HG03558 (cell line): Measurements from ENCODE around the gene DNAJA4.
"Not testable (repeated sequence)": the region's sequence is repeated elsewhere in the genome, so short reads cannot be mapped to it uniquely, and the experiment has no call there.

Source experiments
- ATAC-seq: cut with Tn5 transposase; IDR thresholded peaks from one replicate; pipeline ENCODE4 v1.9.1; 2021; ENCODE audit warnings: moderate number of reproducible peaks; ENCODE audit not compliant: unreplicated experiment; ENCODE audit errors: extremely low read depth

Gene DNAJA4

DNA sequence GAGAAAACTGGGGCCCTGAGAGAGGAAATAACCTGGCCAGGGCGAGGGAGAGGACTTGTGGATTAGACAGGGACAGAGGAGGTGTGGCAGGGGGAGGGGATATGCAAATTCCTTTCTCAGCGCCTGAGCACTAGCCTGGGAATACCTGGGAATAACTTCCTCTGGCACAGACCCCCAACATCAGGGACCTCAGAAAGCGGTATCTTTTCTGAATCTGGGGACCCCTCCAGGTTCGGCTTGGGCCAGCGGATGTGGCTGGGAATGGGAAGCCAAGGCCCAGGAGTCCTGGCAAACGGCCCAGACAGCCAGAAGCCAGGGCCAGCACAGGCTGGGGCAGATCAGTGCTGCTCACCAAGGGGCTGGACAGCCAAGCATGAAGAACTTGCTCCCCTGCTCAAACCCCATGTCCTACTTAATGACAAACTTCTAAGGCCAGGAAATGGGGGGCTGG lies 20.8 kb upstream of the DNAJA4 start:
- no peak for ATAC-seq

DNA sequence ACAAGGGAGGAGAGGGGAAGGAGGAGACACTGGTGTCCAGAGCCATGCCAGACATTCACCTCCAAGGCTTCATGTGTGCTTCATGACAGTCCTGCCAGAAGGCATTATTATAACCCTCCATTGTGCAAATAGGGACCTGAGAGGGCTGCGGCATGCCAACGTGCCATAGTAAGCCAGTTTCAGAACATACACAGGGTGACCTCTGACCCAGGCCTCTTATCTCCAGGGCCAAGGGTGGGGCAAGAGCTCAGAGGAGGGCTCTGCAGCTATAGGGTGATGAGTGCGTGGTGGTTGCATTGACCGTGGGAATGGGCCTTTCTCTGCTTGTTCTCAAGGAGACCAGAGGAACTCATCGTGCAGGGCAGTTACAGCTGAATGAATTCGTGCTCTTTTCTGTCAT lies 20.3 kb upstream of the DNAJA4 start:
- no peak for ATAC-seq

DNA sequence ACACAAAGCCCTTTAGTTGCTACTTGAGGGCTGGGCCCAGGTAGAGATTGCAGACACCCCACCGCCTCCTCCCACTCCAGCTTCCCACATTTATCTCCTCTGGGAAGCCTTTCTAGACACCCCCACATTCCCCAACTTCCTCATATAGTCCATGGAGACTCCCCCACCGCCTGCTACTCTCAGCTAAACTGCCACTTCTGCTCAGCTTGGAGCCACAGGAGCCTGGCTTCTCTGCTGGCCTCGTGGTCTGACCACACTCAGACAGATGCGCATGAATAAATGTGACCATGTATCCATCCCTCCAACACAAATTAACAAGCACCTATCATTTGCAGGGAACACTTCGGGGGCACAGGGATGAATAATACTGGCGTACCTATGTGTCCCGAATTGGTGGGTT lies 19.5 kb upstream of the DNAJA4 start:
- no peak for ATAC-seq

DNA sequence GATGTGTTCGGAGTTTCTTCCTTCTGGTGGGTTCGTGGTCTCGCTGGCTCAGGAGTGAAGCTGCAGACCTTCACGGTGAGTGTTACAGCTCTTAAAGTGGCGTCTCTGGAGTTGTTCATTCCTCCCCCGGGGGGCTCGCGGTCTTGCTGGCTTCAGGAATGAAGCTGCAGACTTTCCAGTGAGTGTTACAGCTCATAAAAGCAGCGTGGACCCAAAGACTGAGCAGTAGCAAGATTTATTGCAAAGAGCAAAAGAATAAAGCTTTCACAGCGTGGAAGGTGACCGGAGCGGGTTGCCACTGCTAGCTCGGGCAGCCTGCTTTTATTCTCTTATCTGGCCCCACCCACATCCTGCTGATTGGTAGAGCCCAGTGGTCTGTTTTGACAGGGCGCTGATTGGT lies 19.0 kb upstream of the DNAJA4 start:
- ATAC-seq: not testable (repeated sequence)

DNA sequence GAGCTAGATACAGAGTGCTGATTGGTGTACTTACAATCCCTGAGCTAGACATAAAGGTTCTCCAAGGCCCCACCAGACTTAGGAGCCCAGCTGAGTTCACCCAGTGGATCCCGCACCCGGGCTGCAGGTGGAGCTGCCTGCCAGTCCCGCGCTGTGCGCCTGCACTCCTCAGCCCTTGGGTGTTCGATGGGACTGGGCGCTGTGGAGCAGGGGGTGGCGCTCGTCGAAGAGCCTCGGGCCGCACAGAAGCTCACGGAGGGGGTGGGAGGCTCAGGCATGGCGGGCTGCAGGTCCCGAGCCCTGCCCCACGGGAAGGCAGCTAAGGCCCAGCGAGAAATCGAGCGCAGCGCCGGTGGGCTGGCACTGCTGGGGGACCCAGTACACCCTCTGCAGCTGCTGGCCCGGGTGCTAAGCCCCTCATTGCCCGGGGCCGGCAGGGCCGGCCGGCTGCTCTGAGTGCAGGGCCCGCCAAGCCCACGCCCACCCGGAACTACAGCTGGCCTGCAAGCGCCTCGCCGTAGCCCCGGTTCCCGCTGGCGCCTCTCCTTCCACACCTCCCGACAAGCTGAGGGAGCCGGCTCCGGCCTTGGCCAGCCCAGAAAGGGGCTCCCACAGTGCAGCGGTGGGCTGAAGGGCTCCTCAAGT lies 18.3 kb upstream of the DNAJA4 start:
- ATAC-seq: not testable (repeated sequence)

DNA sequence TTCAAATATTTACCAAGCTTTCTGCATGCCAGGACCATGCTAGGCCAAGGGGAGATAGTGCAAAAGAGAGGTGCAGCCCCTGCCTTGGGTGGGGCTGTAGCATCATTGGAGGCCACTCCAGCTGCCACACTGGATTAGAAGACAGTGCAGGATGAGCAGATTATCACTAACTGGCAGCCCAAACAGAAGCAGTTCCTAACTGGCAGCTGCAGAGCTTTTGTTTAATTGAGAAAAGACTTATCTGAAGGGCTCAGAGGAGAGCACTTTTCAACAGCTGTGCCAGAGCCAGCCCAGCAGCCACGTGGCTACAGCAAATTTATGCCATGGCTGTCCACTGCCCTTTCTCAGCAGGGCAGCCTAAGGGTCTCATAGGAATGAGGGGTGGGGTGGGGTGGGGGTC lies 16.5 kb upstream of the DNAJA4 start:
- no peak for ATAC-seq

DNA sequence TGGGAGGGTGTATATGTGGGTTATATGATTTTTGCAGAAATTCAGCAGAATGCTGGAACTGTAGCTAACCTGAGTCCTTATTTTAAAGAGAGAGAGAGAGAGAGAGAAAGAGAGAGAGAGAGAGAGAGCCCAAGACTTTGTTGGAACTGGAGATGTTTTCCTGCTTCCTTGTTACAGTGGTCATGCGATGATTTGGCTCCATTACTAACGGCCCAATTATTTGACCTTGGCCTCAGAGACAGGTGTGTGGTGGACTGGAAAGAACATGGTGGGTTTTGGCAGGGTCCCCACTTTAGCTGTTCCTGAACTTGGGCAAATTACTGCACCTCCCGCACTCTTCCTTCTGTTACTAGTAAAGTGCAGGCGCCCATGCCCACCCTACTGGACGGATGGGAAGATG lies 15.2 kb upstream of the DNAJA4 start:
- ATAC-seq: no peak

DNA sequence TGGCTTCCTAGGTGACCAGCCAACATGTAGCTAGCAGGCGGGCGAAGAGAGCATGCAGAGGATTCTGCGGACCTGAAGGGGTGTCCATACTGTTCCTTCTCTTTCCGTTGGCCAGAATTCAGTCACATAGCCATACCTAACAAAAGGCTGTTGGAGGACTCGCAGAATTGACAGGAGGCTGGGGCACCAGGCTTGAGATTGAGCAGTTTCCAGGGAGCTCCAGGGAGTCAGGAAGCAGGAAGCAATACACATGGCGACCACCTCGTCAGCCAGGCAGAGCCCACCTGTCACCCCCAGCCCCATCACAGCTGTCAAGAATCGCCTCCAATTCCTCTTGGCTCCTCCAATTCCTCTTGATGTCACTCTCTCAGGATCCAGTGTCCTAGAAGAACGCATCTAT lies 13.2 kb upstream of the DNAJA4 start:
- no peak for ATAC-seq

DNA sequence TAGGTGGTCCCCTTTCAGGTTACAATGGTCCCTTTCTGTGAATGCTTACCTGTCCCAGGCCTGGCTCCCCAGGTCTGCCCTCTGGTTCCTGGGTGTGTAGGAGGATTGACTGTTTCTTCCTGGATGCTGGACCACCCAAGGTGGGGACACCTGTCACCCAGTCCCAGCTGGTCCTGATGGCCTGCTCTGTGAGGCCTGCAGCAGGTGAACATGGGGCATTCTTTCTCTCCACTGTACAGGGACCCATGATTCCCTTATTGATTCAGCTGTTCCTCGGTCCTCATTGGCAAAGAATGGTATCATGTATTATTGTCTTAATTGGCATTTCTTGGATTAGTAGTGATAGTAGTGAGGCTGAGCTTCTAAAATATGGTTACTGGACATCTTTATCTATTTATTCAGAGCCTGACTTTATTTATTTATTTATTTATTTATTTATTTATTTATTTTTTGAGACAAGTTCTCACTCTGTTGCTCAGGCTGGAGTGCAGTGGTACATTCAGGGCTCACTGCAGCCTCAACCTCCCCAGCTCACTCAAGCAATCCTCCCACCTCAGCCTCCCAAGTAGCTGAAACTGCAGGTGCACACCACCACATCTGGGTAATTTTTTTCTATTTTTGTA lies 8.8 kb upstream of the DNAJA4 start:
- no peak for ATAC-seq

DNA sequence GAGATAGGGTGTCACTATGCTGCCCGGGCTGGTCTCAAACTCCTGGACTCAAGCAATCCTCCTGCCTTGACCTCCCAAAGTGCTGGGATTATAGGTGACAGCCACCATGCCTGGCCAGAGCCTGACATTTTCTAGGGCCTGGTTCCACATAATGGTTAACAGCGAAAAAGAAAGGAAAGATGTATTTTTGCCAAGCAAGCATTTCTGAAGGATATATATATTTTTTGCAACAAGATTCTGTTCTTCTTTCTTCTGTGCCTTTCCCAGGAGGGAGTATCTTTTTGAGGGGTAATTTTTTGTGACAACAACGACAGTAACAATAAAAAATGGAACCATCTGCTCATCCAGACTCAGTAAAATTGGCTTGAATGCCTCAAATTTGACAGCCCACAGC lies 8.3 kb upstream of the DNAJA4 start:
- ATAC-seq: no peak

DNA sequence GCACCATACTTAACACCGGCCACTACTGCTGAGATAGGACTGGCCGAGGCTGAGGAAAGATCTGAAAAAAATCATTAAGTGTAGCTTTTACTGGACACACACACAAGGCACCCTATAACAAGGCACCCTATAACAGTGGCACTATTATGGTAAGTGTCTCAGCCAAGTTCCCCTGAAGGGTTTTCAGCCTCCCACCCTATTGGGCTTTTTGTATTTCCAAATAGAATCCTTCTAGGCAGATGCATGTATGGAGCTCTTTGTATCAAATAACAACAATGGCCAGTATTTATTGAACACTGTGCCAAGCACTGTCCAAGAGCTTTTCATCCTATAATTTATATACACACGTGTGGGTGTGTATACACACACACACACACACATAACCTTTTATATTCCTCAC lies 6.7 kb upstream of the DNAJA4 start:
- no peak for ATAC-seq

DNA sequence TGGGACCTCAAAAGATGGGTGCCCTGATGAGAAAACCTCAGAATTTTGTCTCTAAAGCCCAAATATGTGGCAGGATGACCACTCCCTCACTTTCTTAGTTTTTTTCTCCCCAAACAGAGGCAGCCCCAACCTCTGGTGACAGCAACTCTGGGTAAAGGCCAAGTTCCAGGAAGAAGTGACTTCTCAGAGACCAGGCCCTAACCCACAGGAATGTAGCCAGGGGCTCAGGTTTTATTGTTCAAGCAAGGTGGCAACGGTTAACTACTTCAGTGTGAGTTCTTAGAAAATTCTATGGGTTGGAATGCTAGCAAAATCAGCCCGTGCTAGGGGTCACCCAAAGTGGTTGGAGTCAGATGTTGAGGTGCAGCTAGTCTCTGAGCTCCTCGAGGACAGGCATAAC lies 5.1 kb upstream of the DNAJA4 start:
- ATAC-seq: no peak

DNA sequence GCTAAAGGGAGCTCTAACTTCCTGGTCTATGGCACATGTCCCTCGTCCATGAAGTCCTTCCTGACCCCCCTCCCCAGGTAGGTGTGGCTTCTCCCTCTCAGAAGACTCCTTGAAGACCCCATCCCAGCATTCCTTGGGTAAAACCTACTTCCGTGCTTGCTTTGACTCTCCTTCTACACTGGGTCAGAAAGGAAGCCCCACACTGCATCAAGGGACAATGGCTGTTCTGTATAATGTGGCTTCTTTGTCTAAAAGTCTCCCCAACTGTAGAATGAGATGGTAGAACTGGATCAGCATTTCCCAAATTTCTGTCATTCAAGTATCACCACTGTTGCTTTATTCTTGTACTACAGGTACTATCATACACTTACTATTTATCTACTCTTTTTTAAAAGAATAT lies 3.9 kb upstream of the DNAJA4 start:
- ATAC-seq: no peak

DNA sequence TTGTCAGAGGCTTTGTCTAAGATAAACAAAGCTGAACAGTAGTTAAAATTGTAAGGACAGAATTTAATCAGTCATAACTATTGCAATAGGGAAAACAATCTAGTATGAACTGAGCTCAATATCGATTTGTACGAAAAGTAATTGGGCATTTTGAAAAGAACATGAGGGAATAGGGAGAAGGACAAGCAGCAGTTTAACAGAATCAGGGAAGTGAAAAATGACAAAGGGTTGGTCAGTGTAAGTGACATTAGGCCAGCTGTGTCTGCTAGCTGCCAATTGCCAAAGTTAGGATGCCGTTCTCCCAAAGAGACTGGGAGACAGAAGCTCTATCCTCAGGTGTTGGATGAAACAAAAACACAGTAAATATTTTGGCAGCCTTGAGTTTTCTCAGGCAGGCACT lies 3.3 kb upstream of the DNAJA4 start:
- no peak for ATAC-seq

DNA sequence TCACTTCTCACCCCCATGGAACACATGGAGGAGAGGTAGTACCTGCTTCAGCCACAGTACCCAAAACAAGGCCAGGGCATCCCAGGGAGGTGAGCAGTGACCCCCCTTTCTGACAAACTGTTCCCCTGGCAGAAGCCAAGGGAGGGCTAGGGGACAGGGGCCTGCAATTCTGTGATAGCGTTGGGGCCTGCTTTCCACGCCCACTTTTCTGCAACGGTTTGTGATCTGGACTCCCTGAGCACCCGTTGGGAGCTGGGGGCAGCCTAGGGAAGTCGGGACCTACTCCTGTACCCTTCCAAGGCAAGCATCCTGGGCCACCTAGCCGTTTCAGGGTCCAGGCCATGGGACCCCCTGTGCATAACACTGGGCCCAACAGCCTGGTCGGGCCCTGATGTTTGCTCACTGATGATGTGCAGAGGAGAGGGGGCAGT lies 996 bp upstream of the DNAJA4 start:
- no peak for ATAC-seq

DNA sequence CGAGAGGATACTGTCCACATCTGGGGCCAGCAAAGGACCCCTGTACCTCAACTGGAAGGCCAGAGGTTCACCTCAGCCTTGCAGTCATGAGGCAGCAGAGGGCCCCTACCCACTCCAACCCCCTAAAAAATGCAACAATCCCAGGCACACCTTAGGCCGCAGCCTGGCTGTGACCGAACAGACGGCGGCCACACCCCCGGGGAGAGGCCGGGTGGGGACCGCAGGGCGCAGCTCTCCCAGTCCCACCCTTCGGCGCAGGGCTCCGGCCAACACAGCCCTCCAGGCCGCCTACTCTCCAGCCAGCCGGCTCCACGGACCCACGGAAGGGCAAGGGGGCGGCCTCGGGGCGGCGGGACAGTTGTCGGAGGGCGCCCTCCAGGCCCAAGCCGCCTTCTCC lies 457 bp upstream of the DNAJA4 start:
- no peak for ATAC-seq

DNA sequence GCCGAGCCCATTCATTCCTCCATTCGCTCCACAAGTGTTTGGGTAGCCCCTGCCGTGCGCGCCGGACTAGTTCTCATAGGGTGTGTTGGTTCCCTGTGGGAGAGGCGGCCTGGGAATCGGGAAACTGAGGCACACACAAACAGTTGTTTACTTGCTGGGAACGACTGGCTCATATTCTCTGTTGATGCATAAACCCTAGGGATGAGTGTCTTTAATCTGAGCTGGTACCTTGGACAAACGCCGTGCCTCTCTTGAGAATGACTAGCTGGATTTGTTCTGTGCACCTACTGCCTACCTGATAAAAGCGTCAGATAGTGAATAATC lies 737 bp downstream of the DNAJA4 start:
- ATAC-seq: no peak

DNA sequence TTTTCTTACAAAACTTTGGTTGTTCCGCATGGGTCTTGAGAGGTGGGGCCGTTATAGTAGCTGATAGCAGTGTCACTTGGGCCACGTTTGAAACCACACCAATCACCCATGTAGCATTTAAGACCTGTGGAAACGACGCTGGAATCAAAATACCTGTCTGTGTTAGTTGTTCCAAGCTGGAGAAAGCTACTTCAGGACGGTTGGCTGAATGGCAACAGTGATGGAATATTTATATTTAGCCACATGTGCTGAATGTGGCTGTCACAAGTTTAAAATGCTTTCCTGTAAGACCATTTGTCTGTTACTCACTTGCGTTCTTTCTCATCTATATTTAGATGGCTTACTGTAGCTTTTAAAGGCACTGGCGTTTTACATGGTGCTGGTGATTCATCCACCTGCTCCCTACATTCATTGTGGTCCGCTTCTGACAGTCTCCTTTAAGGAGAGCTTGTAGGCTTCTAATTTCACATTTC lies 1.4 kb downstream of the DNAJA4 start:
- no peak for ATAC-seq

DNA sequence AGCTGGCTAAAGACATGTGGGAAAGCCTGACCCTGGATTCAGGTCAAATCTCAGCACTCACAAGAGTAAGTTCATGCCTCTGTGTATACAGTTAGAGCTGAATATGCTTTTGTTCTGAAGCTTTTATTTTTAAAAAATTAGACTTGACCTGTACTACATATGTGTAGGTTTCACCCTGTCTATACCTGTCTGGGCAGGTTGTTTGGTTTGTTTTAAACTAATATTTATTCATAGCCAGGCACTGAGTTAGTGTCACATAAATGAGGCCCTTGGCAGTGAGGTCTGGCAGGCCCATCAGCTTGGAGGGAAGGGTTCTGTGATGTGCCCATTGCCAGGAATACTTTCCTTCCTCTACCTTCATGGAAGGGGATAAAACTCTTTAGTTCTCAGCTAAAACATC lies 1.9 kb downstream of the DNAJA4 start:
- no peak for ATAC-seq

DNA sequence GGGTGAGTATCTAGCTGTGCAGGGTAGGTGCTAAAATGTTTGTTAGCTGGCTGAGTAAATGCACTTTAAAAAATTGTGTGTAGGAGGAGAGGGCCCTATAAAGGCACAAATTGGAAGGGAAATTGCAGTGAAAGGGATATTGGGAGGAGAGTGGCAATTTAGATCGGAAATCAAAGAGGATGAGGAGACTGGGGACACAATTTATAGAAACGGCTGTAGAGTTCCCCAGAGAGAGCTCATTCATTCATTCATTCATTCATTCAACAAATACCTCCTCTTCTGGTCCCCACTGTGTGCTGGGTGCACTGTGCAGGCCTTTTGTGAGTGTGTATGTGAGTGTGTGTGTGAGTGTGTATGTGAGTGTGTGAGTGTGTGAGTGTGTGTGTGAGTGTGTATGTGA lies 2.4 kb downstream of the DNAJA4 start:
- ATAC-seq: no peak

DNA sequence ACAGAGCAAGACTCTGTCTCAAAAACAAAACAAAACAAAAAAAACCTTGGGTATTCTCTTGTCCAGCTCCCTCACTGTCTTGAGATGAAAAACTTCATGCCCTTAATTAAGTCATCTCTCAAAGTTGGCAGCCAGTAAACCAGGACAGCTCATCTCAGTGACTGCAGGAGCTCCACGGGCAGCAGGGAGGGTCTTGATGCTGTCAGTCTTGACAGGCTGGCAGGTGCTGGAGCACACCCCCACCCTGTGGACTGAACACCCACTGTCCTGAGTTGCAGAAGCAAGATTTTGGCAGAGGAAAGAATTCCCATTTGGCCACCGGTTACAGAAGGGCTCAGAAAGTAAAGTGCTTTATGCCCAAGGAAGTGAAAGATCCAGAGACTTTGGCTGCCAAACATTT lies 8.0 kb downstream of the DNAJA4 start:
- no peak for ATAC-seq

DNA sequence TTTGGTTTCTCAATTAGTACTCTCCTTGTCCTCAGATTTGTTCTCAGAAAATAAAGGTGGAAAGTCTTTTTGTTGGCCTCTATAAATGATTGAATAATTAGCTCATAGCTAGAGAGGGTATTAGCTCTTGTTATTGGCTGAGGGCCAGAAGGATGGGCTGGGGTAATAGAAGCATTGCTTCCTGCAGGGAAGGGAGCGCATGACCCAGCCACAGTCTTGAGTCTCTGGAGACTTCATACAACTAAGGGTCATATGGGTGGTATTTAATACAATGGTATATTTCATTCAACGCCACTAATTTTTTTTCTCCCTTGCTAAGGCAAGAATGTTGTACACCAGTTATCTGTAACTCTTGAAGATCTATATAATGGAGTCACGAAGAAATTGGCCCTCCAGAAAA lies 8.4 kb downstream of the DNAJA4 start:
- ATAC-seq: no peak
